Measurements from ENCODE around the gene IGFBP7. TPM values are rescaled to one million over a fixed set of nuclear protein-coding genes. Genes with fewer than 3 reads are reported as not detected.

The IGFBP7 gene
- total RNA-seq, 4 donors from 2014 or later: 117 to 241 (median 152) TPM

DNA sequence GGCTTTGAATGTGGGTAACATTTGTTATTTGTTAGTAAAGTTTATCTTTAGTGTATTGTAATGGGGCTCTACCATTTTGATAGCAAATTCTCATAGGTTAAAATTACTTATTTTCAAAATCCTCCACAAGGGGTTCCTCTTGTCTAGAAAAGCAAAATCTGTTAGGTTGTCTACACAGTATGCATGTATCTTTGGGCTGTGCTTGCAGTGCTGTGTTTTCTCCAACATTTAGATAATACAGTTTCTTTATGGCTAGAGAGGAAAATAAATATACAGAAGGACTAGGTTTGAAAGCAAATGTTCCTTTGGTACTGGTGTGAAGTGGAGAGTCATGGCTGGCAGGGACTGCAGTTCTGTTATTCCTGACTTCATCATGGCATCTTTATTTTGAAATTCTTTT lies 91.2 kb downstream of the IGFBP7 start:
- H3K4me1 ChIP-seq: no peaks in the 10 kb centered on the region
- DNase-seq (no peak), ATAC-seq (no peak)
- TF ChIP-seq, protein P1, sequence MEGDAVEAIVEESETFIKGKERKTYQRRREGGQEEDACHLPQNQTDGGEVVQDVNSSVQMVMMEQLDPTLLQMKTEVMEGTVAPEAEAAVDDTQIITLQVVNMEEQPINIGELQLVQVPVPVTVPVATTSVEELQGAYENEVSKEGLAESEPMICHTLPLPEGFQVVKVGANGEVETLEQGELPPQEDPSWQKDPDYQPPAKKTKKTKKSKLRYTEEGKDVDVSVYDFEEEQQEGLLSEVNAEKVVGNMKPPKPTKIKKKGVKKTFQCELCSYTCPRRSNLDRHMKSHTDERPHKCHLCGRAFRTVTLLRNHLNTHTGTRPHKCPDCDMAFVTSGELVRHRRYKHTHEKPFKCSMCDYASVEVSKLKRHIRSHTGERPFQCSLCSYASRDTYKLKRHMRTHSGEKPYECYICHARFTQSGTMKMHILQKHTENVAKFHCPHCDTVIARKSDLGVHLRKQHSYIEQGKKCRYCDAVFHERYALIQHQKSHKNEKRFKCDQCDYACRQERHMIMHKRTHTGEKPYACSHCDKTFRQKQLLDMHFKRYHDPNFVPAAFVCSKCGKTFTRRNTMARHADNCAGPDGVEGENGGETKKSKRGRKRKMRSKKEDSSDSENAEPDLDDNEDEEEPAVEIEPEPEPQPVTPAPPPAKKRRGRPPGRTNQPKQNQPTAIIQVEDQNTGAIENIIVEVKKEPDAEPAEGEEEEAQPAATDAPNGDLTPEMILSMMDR (IDR thresholded peaks at IDR 0.05 in 4 of 5, conservative IDR thresholded peaks at IDR 0.05 in 1 of 5): peak in 1 of 5 experiments; percentile 13
- TF ChIP-seq POLR2A (IDR thresholded peaks at IDR 0.05): no peak
- no peaks in the 10 kb centered on the region for H3K9me3 ChIP-seq
- intact Hi-C loops (cut with DNase I; ENCODE audit: low total_unique reads) (no loop called here), in situ Hi-C loops (cut with MboI; ENCODE audit: low sequenced_read_pairs in 4 of 4) (no loop called here)
- no peak overlapping the region for H3K4me3 ChIP-seq
- H3K27me3 ChIP-seq: no peaks in the 10 kb centered on the region
- H3K36me3 ChIP-seq: peaks cover 16 to 83% of the 10 kb centered on the region in 2 donors
- no peak overlapping the region for H3K27ac ChIP-seq

DNA sequence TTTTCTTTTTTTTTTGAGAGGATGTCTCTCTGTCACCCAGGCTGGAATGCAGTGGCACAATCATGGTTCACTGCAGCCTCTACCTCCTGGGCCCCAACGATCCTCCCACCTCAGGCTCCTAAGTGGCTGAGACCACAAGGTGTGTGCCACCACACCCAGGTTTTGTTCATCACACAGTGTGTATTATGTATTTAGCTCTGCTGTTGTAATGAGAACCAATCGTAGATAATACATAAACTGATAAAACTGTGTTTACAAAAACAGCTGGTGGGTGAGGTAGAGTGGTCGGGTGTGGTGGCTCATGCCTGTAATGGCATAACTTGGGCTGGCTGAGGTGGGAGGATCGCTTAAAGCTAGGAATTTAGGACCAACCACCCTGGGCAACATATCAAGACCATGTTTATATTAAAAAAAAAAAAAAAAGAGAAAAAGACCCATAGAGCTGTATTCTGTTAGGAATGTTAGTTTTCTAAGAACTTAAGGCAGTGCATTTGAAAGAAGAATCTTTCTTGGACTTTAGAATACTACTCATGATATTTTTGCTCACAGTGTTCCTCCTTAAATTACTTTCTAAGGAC lies 96.6 kb downstream of the IGFBP7 start:
- no peak for ATAC-seq
- intact Hi-C loops (cut with DNase I; ENCODE audit: low total_unique reads): no loop called here

GRCh38 chr4:56999751-57000150 lies 110.4 kb downstream of the IGFBP7 start:
- Histone ChIP-seq H3K27ac (no peak overlapping the region), H3K27me3 (no peaks in the 10 kb centered on the region), H3K9me3 (no peaks in the 10 kb centered on the region), H3K4me3 (no peak overlapping the region), H3K36me3 (peaks cover 2 to 59% of the 10 kb centered on the region in 2 donors), H3K4me1 (peaks cover 9% of the 10 kb centered on the region in 2 donors)
- no peak for ATAC-seq
- TF ChIP-seq, protein P1 (IDR thresholded peaks at IDR 0.05 in 4 of 5, conservative IDR thresholded peaks at IDR 0.05 in 1 of 5): no peak
- TF ChIP-seq POLR2A (IDR thresholded peaks at IDR 0.05): no peak
- in situ Hi-C loops (cut with MboI; ENCODE audit: low sequenced_read_pairs in 4 of 4): loop anchor here in 1 of 4 donors (25.0 kb wide), 1 partner anchor 537 kb away; the partner anchor contains the start of gene SRP72
- no peak for DNase-seq
- intact Hi-C loops (cut with DNase I; ENCODE audit: low total_unique reads): no loop called here

More for the DNA sequence above, 96.6 kb downstream of the IGFBP7 start:
- in situ Hi-C loops (cut with MboI; ENCODE audit: low sequenced_read_pairs in 4 of 4): no loop called here
- Histone ChIP-seq H3K4me3 (no peak overlapping the region), H3K9me3 (no peaks in the 10 kb centered on the region), H3K27ac (no peak overlapping the region), H3K27me3 (no peaks in the 10 kb centered on the region), H3K36me3 (peaks cover 6 to 95% of the 10 kb centered on the region in 2 donors), H3K4me1 (no peaks in the 10 kb centered on the region)
- DNase-seq: no peak
- no peak for TF ChIP-seq POLR2A (IDR thresholded peaks at IDR 0.05)
- TF ChIP-seq, protein P1 (IDR thresholded peaks at IDR 0.05 in 4 of 5, conservative IDR thresholded peaks at IDR 0.05 in 1 of 5): no peak

DNA sequence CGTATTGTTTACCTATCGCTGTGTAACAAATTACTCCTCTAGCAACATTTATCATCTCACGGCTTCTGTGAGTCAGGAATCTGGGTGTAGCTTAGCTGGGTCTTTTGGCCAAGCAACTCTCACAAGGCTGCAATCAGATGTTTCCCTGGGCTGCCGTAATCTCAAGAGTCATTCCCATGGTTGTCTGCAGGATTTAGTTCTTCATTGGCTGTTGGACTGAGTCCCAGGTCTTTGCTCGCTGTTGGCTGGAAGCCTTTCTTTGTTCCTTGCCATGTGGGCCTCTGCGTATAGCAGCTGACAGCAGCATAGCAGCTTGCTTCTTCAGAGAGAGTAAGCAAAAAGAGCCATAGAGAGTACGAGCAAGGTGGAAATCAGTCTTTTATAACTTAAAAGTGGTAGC lies 114.7 kb downstream of the IGFBP7 start:
- ATAC-seq: peak; percentile 84 to 93
- Histone ChIP-seq H3K4me1 (peaks cover 9% of the 10 kb centered on the region in 2 donors), H3K36me3 (peaks cover 0 to 52% of the 10 kb centered on the region in 2 donors), H3K27ac (peak overlapping the region in 3 of 4 donors; percentile 46 to 59 (median 47)), H3K4me3 (no peak overlapping the region), H3K27me3 (no peaks in the 10 kb centered on the region), H3K9me3 (no peaks in the 10 kb centered on the region)
- TF ChIP-seq, protein P1 (IDR thresholded peaks at IDR 0.05 in 4 of 5, conservative IDR thresholded peaks at IDR 0.05 in 1 of 5): no peak
- TF ChIP-seq POLR2A (IDR thresholded peaks at IDR 0.05): no peak
- DNase-seq: peak in 1 of 2 donors; percentile 69
- in situ Hi-C loops (cut with MboI; ENCODE audit: low sequenced_read_pairs in 4 of 4) (loop anchor here in 1 of 4 donors (25.0 kb wide), 1 partner anchor 533 kb away; the partner anchor contains the start of gene SRP72), intact Hi-C loops (cut with DNase I; ENCODE audit: low total_unique reads) (no loop called here)

Measured in gastrocnemius medialis (tissue), 4 donors.